HEK293T (cell line): Measurements from ENCODE around the gene CAMK1D.

Experiments
- FOXK2 ChIP-seq: fragments of 450-650 bp; IDR thresholded peaks from 2 replicates; pipeline ENCODE4 v1.6.1; 2016; ENCODE audit warnings: mild to moderate bottlenecking
- FOXM1 ChIP-seq: fragments of 450-650 bp; IDR thresholded peaks from 2 replicates; pipeline ENCODE4 v1.6.1; 2017; ENCODE audit warnings: mild to moderate bottlenecking, borderline replicate concordance
- HDGF ChIP-seq: fragments of 450-650 bp; IDR thresholded peaks from 2 replicates; pipeline ENCODE4 v1.6.1; 2017; ENCODE audit warnings: antibody characterized with exemption, borderline replicate concordance
- L3MBTL2 ChIP-seq: fragments of 450-650 bp; conservative IDR thresholded peaks from 2 replicates; pipeline ENCODE4 v1.6.1; 2016; ENCODE audit warnings: mild to moderate bottlenecking
- NFRKB ChIP-seq: fragments of 450-650 bp; IDR thresholded peaks from 2 replicates; pipeline ENCODE4 v1.6.1; 2016; ENCODE audit warnings: mild to moderate bottlenecking, moderate library complexity
- SP1 ChIP-seq: fragments of 450-650 bp; IDR thresholded peaks from 2 replicates; pipeline ENCODE4 v1.6.1; 2017
- SUZ12 ChIP-seq: fragments of 450-650 bp; IDR thresholded peaks from 2 replicates; pipeline ENCODE4 v1.6.1; 2016; ENCODE audit warnings: mild to moderate bottlenecking
- ZNF384 ChIP-seq: fragments of 450-650 bp; IDR thresholded peaks from 2 replicates; pipeline ENCODE4 v1.6.1; 2016

DNA sequence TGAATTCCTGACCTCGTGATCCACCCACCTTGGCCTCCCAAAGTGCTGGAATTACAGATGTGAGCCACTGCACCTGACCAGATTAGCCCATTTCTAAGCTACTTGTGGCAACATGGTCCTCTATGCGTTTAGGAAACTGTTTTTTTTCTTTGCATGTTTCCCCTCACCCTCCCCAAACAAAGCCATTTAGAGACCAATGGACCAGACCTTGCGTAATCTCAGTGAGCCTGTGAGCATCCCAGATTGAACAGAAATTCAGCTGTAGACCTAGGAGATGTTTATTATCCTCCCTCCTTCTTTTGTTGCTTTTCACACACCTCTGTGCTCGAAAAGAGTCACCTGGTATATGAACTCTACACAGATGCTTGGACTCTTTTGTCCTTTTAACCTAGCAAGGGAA is 28.5 kb upstream of the CAMK1D start:
- TF ChIP-seq FOXM1 (no peak), NFRKB (no peak), L3MBTL2 (no peak), SUZ12 (no peak), FOXK2 (no peak), ZNF384 (no peak), HDGF (no peak), SP1 (no peak)
